HS-5 (cell line): ENCODE data around the gene FGF9.

ENCODE experiments used
- DNase-seq: peaks from one replicate; pipeline ENCODE4 v3.0.0-alpha.2; 2012; ENCODE audit warnings: low read depth

FGF9 gene

GRCh38 chr13:21670883-21671619, at the start of gene FGF9:
Gene FGF9 (plus strand): TSS chr13:21671073. CDS start chr13:21671913, 840 bp downstream.
- no peak for DNase-seq

- DNase-seq, result no peak
These were observed 45.5 kb upstream of the FGF9 start for GRCh38 chr13:21625366-21625765.

GRCh38 chr13:21632196-21632595, 38.7 kb upstream of the FGF9 start:
- DNase-seq, result no peak

GRCh38 chr13:21636656-21637055, 34.2 kb upstream of the FGF9 start:
- DNase-seq, result no peak

- DNase-seq, result peak; percentile 15
These were observed 33.6 kb upstream of the FGF9 start for GRCh38 chr13:21637296-21637695.

GRCh38 chr13:21638319-21639282, 32.3 kb upstream of the FGF9 start:
- DNase-seq, result no peak

GRCh38 chr13:21639561-21639960, 31.3 kb upstream of the FGF9 start:
- DNase-seq, result no peak

- DNase-seq, result no peak
These were observed 29.2 kb upstream of the FGF9 start for GRCh38 chr13:21641629-21642028.

- DNase-seq, result no peak
These were observed 13.3 kb upstream of the FGF9 start for GRCh38 chr13:21657538-21657937.

GRCh38 chr13:21659087-21659486, 11.8 kb upstream of the FGF9 start:
- no peak for DNase-seq

GRCh38 chr13:21661097-21661909, 9.6 kb upstream of the FGF9 start:
- DNase-seq, result no peak

- no peak for DNase-seq
These were observed 7.7 kb upstream of the FGF9 start for GRCh38 chr13:21663197-21663596.

GRCh38 chr13:21668732-21669275, 2.1 kb upstream of the FGF9 start:
- DNase-seq, result no peak

GRCh38 chr13:21670006-21670882, 629 bp upstream of the FGF9 start:
- no peak for DNase-seq

- no peak for DNase-seq
These were observed 880 bp downstream of the FGF9 start for GRCh38 chr13:21671620-21672286.

GRCh38 chr13:21672287-21672680, 1.4 kb downstream of the FGF9 start:
- DNase-seq, result no peak

GRCh38 chr13:21672796-21673538, 2.1 kb downstream of the FGF9 start:
- DNase-seq, result no peak

GRCh38 chr13:21673539-21673788, 2.6 kb downstream of the FGF9 start:
- DNase-seq, result no peak

GRCh38 chr13:21673789-21674489, 3.1 kb downstream of the FGF9 start:
- no peak for DNase-seq
